OCI-LY1 (cell line): ENCODE data around the gene ZAP70.

Experiments used
- H2AFZ ChIP-seq: fragments of 200-600 bp; sonication (generic), shearing (Covaris generic); 2 replicates; pipeline ENCODE4 v1.6.0; 2014; ENCODE audit warnings: antibody characterized with exemption, mild to moderate bottlenecking, low read length
- H3F3A ChIP-seq: fragments of 200-600 bp; sonication (generic), shearing (Covaris generic); 2 replicates; pipeline ENCODE4 v1.6.0; 2014; ENCODE audit warnings: mild to moderate bottlenecking, antibody characterized with exemption, low read length, moderate library complexity; ENCODE audit not compliant: insufficient read depth
- H3K27ac ChIP-seq: fragments of 200-600 bp; sonication (generic); 2 replicates; pipeline ENCODE4 v1.5.1; 2014; ENCODE audit warnings: low read length, mixed run types, mild to moderate bottlenecking, low read depth; ENCODE audit not compliant: poor library complexity, severe bottlenecking
- H3K27me3 ChIP-seq: fragments of 200-600 bp; sonication (generic); 2 replicates; pipeline ENCODE4 v1.6.0; 2014; ENCODE audit warnings: antibody characterized with exemption, mild to moderate bottlenecking, low read length, moderate library complexity; ENCODE audit not compliant: insufficient read depth
- H3K36me3 ChIP-seq: fragments of 200-600 bp; sonication (generic); 2 replicates; pipeline ENCODE4 v1.6.1; 2014; ENCODE audit warnings: mild to moderate bottlenecking, antibody characterized with exemption, low read length, moderate library complexity, mixed read lengths; ENCODE audit not compliant: insufficient read depth
- H3K4me1 ChIP-seq: fragments of 200-600 bp; sonication (generic); 2 replicates; pipeline ENCODE4 v1.5.1; 2014; ENCODE audit warnings: mild to moderate bottlenecking, low read length, moderate library complexity; ENCODE audit not compliant: insufficient read depth, severe bottlenecking
- H3K4me2 ChIP-seq: fragments of 200-600 bp; sonication (generic), shearing (Covaris generic); 2 replicates; pipeline ENCODE4 v1.6.1; 2014; ENCODE audit warnings: low read length
- H3K4me3 ChIP-seq: fragments of 200-600 bp; sonication (generic); 2 replicates; pipeline ENCODE4 v1.5.1; 2014; ENCODE audit warnings: low read length, low read depth, mild to moderate bottlenecking, mixed read lengths; ENCODE audit not compliant: poor library complexity, severe bottlenecking
- H3K79me2 ChIP-seq: fragments of 200-600 bp; shearing (Covaris generic); 2 replicates; pipeline ENCODE4 v1.6.1; 2016; ENCODE audit warnings: mixed run types, low read length, mixed read lengths; ENCODE audit not compliant: insufficient read depth
- H3K9ac ChIP-seq: fragments of 200-600 bp; sonication (generic), shearing (Covaris generic); 2 replicates; pipeline ENCODE4 v1.6.1; 2014; ENCODE audit warnings: mild to moderate bottlenecking, low read length, mixed read lengths
- H3K9me2 ChIP-seq: fragments of 200-600 bp; sonication (generic), shearing (Covaris generic); 2 replicates; pipeline ENCODE4 v1.6.1; 2014; ENCODE audit warnings: low read depth, mild to moderate bottlenecking, low read length, mixed read lengths
- H3K9me3 ChIP-seq: fragments of 200-600 bp; shearing (Covaris generic); 2 replicates; pipeline ENCODE4 v1.6.1; 2014; ENCODE audit warnings: low read length, mixed read lengths
- H4K20me1 ChIP-seq: fragments of 200-600 bp; sonication (generic), shearing (Covaris generic); 2 replicates; pipeline ENCODE4 v1.6.0; 2016; ENCODE audit warnings: mild to moderate bottlenecking, low read length; ENCODE audit not compliant: insufficient read depth
- EZH2 ChIP-seq: fragments of 200-600 bp; sonication (generic), shearing (Covaris generic); IDR thresholded peaks from 2 replicates; pipeline ENCODE4 v1.8.0; 2017; ENCODE audit warnings: borderline replicate concordance, mixed run types, mild to moderate bottlenecking, antibody characterized with exemption, low read length, moderate library complexity, mixed read lengths
- TF ChIP-seq, protein P1 (sequence below): fragments of 200-600 bp; sonication (generic), shearing (Covaris generic); IDR thresholded peaks from 2 replicates; pipeline ENCODE4 v1.5.1; 2017; ENCODE audit warnings: mild to moderate bottlenecking, antibody characterized with exemption, low read length, moderate library complexity, mixed read lengths

The ZAP70 gene

DNA sequence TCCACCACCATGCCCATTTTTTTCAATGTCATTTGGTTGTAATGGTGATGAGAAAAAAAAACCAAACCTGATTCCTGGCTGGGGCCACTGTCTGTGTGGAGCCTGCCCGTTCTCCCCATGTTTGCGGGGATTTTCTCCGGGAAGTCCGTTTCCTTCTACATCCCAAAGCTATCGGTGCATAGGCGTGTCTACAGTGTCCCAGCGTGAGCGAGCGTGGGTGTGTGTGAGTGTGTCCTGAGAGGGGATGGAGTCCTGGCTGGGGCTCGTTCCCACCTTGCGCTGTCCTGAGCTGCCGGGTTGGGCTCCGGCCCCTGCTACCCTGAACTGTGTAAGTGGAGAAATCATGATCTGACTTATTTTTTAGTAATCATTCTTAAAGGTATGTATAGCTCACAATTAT, 7.3 kb upstream of the ZAP70 start:
- H3K4me3 ChIP-seq: no peak overlapping the region

DNA sequence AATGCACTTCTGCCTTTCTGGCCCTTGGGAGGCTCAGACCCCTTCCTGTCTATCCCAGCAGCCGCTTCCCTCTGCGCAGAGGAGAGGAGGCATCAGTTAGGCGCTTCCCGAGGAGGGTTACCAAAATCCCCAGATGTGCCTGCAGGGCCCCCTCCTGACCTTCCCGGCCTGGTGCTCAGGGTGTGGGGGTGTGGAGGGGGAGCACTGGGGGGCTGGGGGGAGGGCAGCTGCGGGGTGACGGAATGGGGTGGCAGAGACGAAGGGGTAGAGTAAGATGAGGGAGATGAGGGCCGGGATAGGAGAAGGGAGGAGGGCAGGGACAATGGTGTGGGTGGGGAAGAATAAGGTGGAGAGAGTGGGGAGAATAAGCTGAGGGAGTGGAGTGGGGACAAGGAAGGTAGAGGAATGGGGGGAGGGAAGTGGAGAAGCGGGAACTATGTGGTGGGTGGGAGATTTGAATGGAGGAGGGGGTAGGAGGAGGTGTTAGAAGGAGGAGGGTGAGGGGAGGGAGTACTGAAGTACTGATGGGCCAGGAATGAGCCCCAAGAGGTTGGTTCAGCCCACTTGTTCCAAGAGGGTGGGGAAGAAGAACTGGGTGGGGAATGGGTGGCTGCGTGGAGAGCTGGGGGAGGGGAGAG, 6.5 kb upstream of the ZAP70 start:
- Histone ChIP-seq H3K27me3 (no peaks in the 10 kb centered on the region), H3K4me3 (no peak overlapping the region), H3K9me2 (no peaks in the 10 kb centered on the region), H3K9ac (no peak overlapping the region), H3K4me2 (no peak overlapping the region), H3F3A (no peaks in the 10 kb centered on the region), H2AFZ (no peak overlapping the region), H4K20me1 (no peaks in the 10 kb centered on the region), H3K36me3 (no peaks in the 10 kb centered on the region), H3K4me1 (no peaks in the 10 kb centered on the region), H3K9me3 (no peaks in the 10 kb centered on the region), H3K79me2 (no peaks in the 10 kb centered on the region), H3K27ac (no peak overlapping the region)
- TF ChIP-seq, protein P1, sequence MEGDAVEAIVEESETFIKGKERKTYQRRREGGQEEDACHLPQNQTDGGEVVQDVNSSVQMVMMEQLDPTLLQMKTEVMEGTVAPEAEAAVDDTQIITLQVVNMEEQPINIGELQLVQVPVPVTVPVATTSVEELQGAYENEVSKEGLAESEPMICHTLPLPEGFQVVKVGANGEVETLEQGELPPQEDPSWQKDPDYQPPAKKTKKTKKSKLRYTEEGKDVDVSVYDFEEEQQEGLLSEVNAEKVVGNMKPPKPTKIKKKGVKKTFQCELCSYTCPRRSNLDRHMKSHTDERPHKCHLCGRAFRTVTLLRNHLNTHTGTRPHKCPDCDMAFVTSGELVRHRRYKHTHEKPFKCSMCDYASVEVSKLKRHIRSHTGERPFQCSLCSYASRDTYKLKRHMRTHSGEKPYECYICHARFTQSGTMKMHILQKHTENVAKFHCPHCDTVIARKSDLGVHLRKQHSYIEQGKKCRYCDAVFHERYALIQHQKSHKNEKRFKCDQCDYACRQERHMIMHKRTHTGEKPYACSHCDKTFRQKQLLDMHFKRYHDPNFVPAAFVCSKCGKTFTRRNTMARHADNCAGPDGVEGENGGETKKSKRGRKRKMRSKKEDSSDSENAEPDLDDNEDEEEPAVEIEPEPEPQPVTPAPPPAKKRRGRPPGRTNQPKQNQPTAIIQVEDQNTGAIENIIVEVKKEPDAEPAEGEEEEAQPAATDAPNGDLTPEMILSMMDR: no peak
- TF ChIP-seq EZH2: no peak

More for the DNA sequence above, 7.3 kb upstream of the ZAP70 start:
- Histone ChIP-seq H3K9me2 (no peaks in the 10 kb centered on the region), H2AFZ (no peak overlapping the region), H3K4me1 (no peaks in the 10 kb centered on the region), H3K27ac (no peak overlapping the region), H3K36me3 (no peaks in the 10 kb centered on the region), H3K9ac (no peak overlapping the region), H3K27me3 (no peaks in the 10 kb centered on the region), H3K4me2 (no peak overlapping the region), H3K79me2 (no peaks in the 10 kb centered on the region), H3K9me3 (no peaks in the 10 kb centered on the region), H4K20me1 (no peaks in the 10 kb centered on the region), H3F3A (no peaks in the 10 kb centered on the region)
- no peak for TF ChIP-seq EZH2
- TF ChIP-seq, protein P1: no peak

DNA sequence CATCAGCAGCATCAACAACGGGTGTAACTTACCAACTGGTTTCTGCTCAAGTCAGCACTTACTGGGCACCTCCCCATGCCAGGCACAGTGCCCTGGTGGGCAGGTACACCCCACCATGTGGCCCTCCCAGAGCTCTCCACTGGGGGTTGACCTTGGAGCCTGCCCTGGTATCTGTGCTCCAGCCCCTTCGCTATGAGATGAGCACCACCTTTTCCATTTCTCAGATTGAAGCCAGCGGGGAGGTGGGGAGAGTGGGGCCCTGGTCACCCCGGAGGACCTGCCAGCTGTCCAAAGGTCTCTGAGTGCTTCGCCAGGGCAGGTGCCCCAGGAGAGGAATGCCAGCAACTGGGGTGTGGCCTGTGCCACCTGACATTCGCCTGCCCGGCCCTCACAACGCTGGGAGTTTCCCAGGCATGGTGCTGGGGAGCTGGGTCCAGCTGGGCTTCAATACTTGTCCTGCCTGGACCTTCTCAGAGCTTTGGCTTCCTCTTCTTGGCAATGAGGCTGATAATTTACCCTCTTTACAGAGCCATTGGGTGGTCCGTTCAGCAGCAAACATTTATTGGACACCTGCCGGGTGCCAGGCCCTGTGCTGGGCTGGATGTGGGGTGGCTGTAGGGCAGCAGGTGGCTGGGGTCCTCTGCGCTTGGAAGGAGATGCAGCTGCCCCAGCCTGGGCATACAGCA, 5.9 kb upstream of the ZAP70 start:
- Histone ChIP-seq H3K79me2 (no peaks in the 10 kb centered on the region), H3K9me3 (no peaks in the 10 kb centered on the region), H4K20me1 (no peaks in the 10 kb centered on the region), H3K4me3 (no peak overlapping the region), H3F3A (no peaks in the 10 kb centered on the region), H3K4me2 (no peak overlapping the region), H3K27ac (no peak overlapping the region), H3K36me3 (no peaks in the 10 kb centered on the region), H3K27me3 (no peaks in the 10 kb centered on the region), H3K9me2 (no peaks in the 10 kb centered on the region), H3K4me1 (no peaks in the 10 kb centered on the region), H2AFZ (no peak overlapping the region), H3K9ac (no peak overlapping the region)
- TF ChIP-seq EZH2: no peak
- TF ChIP-seq, protein P1: no peak
